HG02970 (cell line): Measurements from ENCODE around the gene UGT2A3.
"Not testable (repeated sequence)": the region's sequence is repeated elsewhere in the genome, so short reads cannot be mapped to it uniquely, and the experiment has no call there.

ENCODE experiments used
- ATAC-seq: cut with Tn5 transposase; IDR thresholded peaks from one replicate; pipeline ENCODE4 v1.9.1; 2021; ENCODE audit warnings: mild to moderate bottlenecking, moderate library complexity, moderate number of reproducible peaks; ENCODE audit not compliant: unreplicated experiment, low FRiP score

UGT2A3 gene

GRCh38 chr4:68951078-68951805 is at the start of gene UGT2A3:
TSS of gene UGT2A3 (minus strand) at chr4:68951804. CDS start at chr4:68951760, 44 bp downstream.
- no peak for ATAC-seq

- ATAC-seq = no peak
Measured at GRCh38 chr4:68997040-68997439, 45.4 kb upstream of the UGT2A3 start.

GRCh38 chr4:68995292-68995691 is 43.7 kb upstream of the UGT2A3 start:
- no peak for ATAC-seq

GRCh38 chr4:68987007-68987406 is 35.4 kb upstream of the UGT2A3 start:
- peak; percentile 66 for ATAC-seq

GRCh38 chr4:68985442-68985841 is 33.8 kb upstream of the UGT2A3 start:
- ATAC-seq = no peak

- no peak for ATAC-seq
Measured at GRCh38 chr4:68984947-68985346, 33.3 kb upstream of the UGT2A3 start.

- ATAC-seq = no peak
Measured at GRCh38 chr4:68963374-68963773, 11.8 kb upstream of the UGT2A3 start.

- no peak for ATAC-seq
Measured at GRCh38 chr4:68962868-68963267, 11.3 kb upstream of the UGT2A3 start.

- ATAC-seq = no peak
Measured at GRCh38 chr4:68960294-68961163, 8.9 kb upstream of the UGT2A3 start.

- ATAC-seq = not testable (repeated sequence)
Measured at GRCh38 chr4:68959085-68959484, 7.5 kb upstream of the UGT2A3 start.

GRCh38 chr4:68954126-68954525 is 2.5 kb upstream of the UGT2A3 start:
- ATAC-seq = no peak

- no peak for ATAC-seq
Measured at GRCh38 chr4:68953056-68953596, 1.5 kb upstream of the UGT2A3 start.

GRCh38 chr4:68951806-68952585 is 392 bp upstream of the UGT2A3 start:
- ATAC-seq = no peak

GRCh38 chr4:68950033-68950432 is 1.6 kb downstream of the UGT2A3 start:
- no peak for ATAC-seq

- ATAC-seq = no peak
Measured at GRCh38 chr4:68948985-68949384, 2.6 kb downstream of the UGT2A3 start.

- no peak for ATAC-seq
Measured at GRCh38 chr4:68948044-68948743, 3.4 kb downstream of the UGT2A3 start.

GRCh38 chr4:68929076-68929737 is 22.4 kb downstream of the UGT2A3 start:
- no peak for ATAC-seq

GRCh38 chr4:68927165-68927564 is 24.4 kb downstream of the UGT2A3 start:
- no peak for ATAC-seq

GRCh38 chr4:68922202-68922601 is 29.4 kb downstream of the UGT2A3 start:
- ATAC-seq = not testable (repeated sequence)
